Fibroblast of pulmonary artery (primary cell): Measurements from ENCODE around the gene CCL27.

Experiments
- DNase-seq: peaks from one replicate; pipeline ENCODE4 v3.0.0-alpha.2; 2010; ENCODE audit warnings: low read depth
- H3K4me3 ChIP-seq: replicated peaks from 2 replicates; pipeline ENCODE4 v1.5.1; 2011; ENCODE audit warnings: low read depth, mild to moderate bottlenecking, control low read depth, low read length, moderate library complexity
- TF ChIP-seq, protein P1 (sequence below): IDR thresholded peaks from 2 replicates; pipeline ENCODE4 v1.5.1; 2011; ENCODE audit warnings: mild to moderate bottlenecking, control low read depth, low read length, inconsistent platforms; ENCODE audit errors: missing control alignments

Gene CCL27

GRCh38 chr9:34635556-34635955 lies 26.9 kb downstream of the CCL27 start:
- DNase-seq, result no peak
- TF ChIP-seq, protein P1, sequence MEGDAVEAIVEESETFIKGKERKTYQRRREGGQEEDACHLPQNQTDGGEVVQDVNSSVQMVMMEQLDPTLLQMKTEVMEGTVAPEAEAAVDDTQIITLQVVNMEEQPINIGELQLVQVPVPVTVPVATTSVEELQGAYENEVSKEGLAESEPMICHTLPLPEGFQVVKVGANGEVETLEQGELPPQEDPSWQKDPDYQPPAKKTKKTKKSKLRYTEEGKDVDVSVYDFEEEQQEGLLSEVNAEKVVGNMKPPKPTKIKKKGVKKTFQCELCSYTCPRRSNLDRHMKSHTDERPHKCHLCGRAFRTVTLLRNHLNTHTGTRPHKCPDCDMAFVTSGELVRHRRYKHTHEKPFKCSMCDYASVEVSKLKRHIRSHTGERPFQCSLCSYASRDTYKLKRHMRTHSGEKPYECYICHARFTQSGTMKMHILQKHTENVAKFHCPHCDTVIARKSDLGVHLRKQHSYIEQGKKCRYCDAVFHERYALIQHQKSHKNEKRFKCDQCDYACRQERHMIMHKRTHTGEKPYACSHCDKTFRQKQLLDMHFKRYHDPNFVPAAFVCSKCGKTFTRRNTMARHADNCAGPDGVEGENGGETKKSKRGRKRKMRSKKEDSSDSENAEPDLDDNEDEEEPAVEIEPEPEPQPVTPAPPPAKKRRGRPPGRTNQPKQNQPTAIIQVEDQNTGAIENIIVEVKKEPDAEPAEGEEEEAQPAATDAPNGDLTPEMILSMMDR, result no peak
- no peak overlapping the region for H3K4me3 ChIP-seq

GRCh38 chr9:34634551-34635248 lies 27.8 kb downstream of the CCL27 start:
- no peak overlapping the region for H3K4me3 ChIP-seq
- no peak for DNase-seq
- TF ChIP-seq, protein P1, result no peak

DNA sequence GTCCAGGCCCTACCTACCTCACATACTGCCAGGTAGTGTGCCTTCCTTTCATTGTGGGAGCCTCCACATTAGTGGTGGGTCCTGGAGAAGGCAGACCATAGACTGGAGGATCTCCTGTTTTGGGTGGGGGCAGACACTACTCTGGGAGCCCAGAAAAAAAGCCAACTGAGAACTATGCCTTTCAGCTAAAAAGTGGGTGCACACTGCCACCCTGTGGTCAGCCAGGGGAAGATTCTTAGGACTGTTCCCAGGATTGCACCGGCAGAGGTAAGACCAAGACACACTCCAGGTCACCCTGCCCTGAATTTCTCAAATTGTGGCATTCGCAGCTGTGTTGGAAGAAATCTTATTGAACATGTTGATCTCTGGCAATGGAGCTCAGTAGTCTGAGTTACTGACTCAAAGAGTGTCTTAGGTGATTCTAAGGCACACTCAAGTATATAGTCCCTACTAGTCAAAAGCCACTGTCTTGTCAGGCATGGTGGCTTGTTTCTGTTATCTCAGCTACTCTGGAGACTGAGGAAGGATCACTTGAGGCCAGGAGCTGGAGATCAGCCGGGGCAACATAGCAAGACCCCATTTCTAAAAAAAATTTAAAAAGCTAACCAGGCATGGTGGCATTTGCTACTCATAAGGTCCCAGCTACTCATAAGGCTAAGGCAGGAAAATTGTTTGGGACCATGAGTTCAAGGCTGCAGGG lies 28.5 kb downstream of the CCL27 start:
- DNase-seq, result peak; percentile 77
- H3K4me3 ChIP-seq, result no peak overlapping the region
- TF ChIP-seq, protein P1, result peak; percentile 89

- no peak for DNase-seq
- no peak overlapping the region for H3K4me3 ChIP-seq
- TF ChIP-seq, protein P1, result no peak
Measured at GRCh38 chr9:34633166-34633565, 29.3 kb downstream of the CCL27 start.

DNA sequence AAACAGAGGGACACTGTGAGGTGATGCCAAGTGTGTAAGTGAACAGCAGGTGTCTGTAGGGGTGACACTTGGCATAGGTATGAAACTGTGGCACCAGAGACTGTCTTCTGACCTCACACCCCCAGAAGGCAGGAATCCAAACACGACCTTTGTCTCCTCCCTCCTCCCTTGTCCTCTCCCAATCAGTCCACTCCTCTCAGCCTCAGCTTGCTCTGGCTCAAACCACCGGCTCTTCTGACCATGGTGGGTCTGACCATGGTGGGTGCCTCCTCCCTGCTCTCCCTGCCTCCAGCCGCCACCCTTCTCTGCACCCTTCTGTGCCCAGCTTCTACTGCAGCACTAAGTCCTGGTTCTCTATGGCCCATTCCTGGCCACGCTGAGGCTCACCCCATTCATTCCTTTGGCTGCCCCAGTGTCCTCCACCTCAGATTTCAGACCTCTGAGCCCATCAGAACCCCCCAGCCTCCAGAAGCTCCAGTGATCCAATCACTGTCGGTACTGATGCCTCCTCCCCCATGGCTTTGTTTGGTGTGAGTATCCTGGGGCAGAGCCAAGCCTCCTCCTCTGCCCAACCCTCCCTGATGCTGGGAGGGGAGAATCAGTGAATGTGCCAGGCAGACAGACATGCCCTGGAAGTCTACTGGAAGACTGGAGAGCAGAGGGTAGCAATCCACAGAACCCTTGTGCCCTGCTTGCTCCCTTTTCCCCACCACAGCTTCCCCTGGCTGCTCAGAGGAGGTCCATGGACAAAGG lies 31.9 kb downstream of the CCL27 start:
- TF ChIP-seq, protein P1, result no peak
- H3K4me3 ChIP-seq, result no peak overlapping the region
- no peak for DNase-seq

GRCh38 chr9:34629491-34629808 lies 33.0 kb downstream of the CCL27 start:
- DNase-seq, result no peak
- TF ChIP-seq, protein P1, result no peak
- no peak overlapping the region for H3K4me3 ChIP-seq
